A673 (cell line): ENCODE measurements around the gene LRRC4B. TPM values are rescaled to one million over a fixed set of nuclear protein-coding genes. Genes with fewer than 3 reads are reported as not detected.
A peak's percentile ranks its signal among the peaks of the same experiment; 100 is the strongest.

Experiments
- BruUV-seq: library from RNA; stranded (reverse); fragments of 400-500 nt; replicated peaks from 2 replicates; lab custom pipeline; 2021; lab: Mats Ljungman, UMichigan
- CTCF ChIA-PET: fragments of 300-600 bp; sonication (Branson Sonifier 250); formaldehyde crosslinking; loops from one replicate; lab custom pipeline; 2022; ENCODE audit warnings: antibody characterized with exemption; lab: Charles Lee
- POLR2A ChIA-PET: fragments of 300-600 bp; sonication (Branson Sonifier 250); formaldehyde crosslinking; loops from one replicate; lab custom pipeline; 2022; ENCODE audit warnings: antibody characterized with exemption; ENCODE audit not compliant: low non-redundant PET; lab: Charles Lee
- DNase-seq: peaks from one replicate; pipeline ENCODE4 v3.0.0-alpha.2; 2015; ENCODE audit warnings: low spot score
- H3K27ac ChIP-seq: fragments of 200-600 bp; sonication (generic); 2 replicates; pipeline ENCODE4 v1.5.1; 2016; ENCODE audit warnings: mixed run types, low read depth, mild to moderate bottlenecking, mixed read lengths, antibody characterized with exemption, low read length; ENCODE audit not compliant: poor library complexity, severe bottlenecking
- H3K27me3 ChIP-seq: fragments of 200-600 bp; sonication (generic); replicated peaks from 2 replicates; pipeline ENCODE4 v1.6.1; 2017; ENCODE audit warnings: mixed run types, low read depth, mild to moderate bottlenecking, mixed read lengths, antibody characterized with exemption, low read length; ENCODE audit not compliant: insufficient read depth, poor library complexity
- H3K36me3 ChIP-seq: fragments of 200-600 bp; sonication (generic); 2 replicates; pipeline ENCODE4 v1.6.1; 2016; ENCODE audit warnings: mixed run types, mild to moderate bottlenecking, mixed read lengths, antibody characterized with exemption, low read length; ENCODE audit not compliant: insufficient read depth, poor library complexity, severe bottlenecking
- H3K4me1 ChIP-seq: fragments of 200-600 bp; sonication (generic); 2 replicates; pipeline ENCODE4 v1.6.1; 2017; ENCODE audit warnings: mixed run types, mild to moderate bottlenecking, mixed read lengths, antibody characterized with exemption, low read length; ENCODE audit not compliant: insufficient read depth, poor library complexity, severe bottlenecking
- H3K4me3 ChIP-seq: fragments of 200-600 bp; sonication (generic); 2 replicates; pipeline ENCODE4 v1.5.1; 2016; ENCODE audit warnings: low read depth, mixed run types, mild to moderate bottlenecking, mixed read lengths, low read length; ENCODE audit not compliant: poor library complexity, severe bottlenecking
- H3K9me3 ChIP-seq: fragments of 200-600 bp; sonication (generic); 2 replicates; pipeline ENCODE4 v1.6.1; 2016; ENCODE audit warnings: mixed run types, low read depth, mild to moderate bottlenecking, mixed read lengths, antibody characterized with exemption, low read length; ENCODE audit not compliant: poor library complexity, severe bottlenecking
- CTCF ChIP-seq: fragments of 300-800, 200-600 bp; sonication (generic); conservative IDR thresholded peaks from 2 replicates; pipeline ENCODE4 v1.5.1; 2017; ENCODE audit warnings: low read depth, mild to moderate bottlenecking, antibody characterized with exemption, low read length, moderate library complexity, mixed read lengths
- EZH2 ChIP-seq: fragments of 200-600 bp; sonication (generic); IDR thresholded peaks from 2 replicates; pipeline ENCODE4 v1.6.1; 2017; ENCODE audit warnings: borderline replicate concordance, low read depth, mild to moderate bottlenecking, mixed read lengths, antibody characterized with exemption, low read length; ENCODE audit not compliant: poor library complexity, severe bottlenecking
- intact Hi-C: fragments of 100-400 bp; cut with micrococcal nuclease; formaldehyde crosslinking; loops from one replicate; pipeline ENCODE4 v1.10.0; 2022; ENCODE audit not compliant: unreplicated experiment
- total RNA-seq: library from RNA; stranded (reverse); gene quantifications from 2 replicates; pipeline ENCODE4 v1.2.3, GENCODE V29; 2021

Gene LRRC4B
- total RNA-seq, 1 experiment from 2014 or later, result 23.1 TPM

- intact Hi-C loops, result no loop called here
- no TSS peak for BruUV-seq
- peaks cover 11% of the 10 kb centered on the region for H3K4me1 ChIP-seq
- H3K27me3 ChIP-seq, result no peaks in the 10 kb centered on the region
- TF ChIP-seq EZH2 (no peak), CTCF (peak; percentile 100)
- peak; percentile 86 for DNase-seq
- ChIA-PET POLR2A (no interaction called here), CTCF (interaction anchor here (0.6 to 1.8 kb wide), 8 partner anchors 17 to 365 kb away, joined by 3 to 15 read pairs (median 4); no protein-coding TSS in a partner anchor)
- H3K9me3 ChIP-seq, result no peaks in the 10 kb centered on the region
- peak overlapping the region; percentile 47 for H3K4me3 ChIP-seq
- no peaks in the 10 kb centered on the region for H3K36me3 ChIP-seq
- H3K27ac ChIP-seq, result no peak overlapping the region
Measured at GRCh38 chr19:50556282-50557008, 11.8 kb downstream of the LRRC4B start.

- H3K27ac ChIP-seq, result no peak overlapping the region
- ChIA-PET CTCF (interaction anchor here (0.6 to 1.8 kb wide), 7 partner anchors 16 to 366 kb away, joined by 3 to 15 read pairs (median 3); no protein-coding TSS in a partner anchor), POLR2A (no interaction called here)
- peak overlapping the region; percentile 47 for H3K4me3 ChIP-seq
- H3K9me3 ChIP-seq, result no peaks in the 10 kb centered on the region
- no TSS peak for BruUV-seq
- TF ChIP-seq CTCF, result no peak
- no peak for TF ChIP-seq EZH2
- intact Hi-C loops, result no loop called here
- DNase-seq, result no peak
- H3K36me3 ChIP-seq, result no peaks in the 10 kb centered on the region
- peaks cover 11% of the 10 kb centered on the region for H3K4me1 ChIP-seq
- H3K27me3 ChIP-seq, result no peaks in the 10 kb centered on the region
Measured at GRCh38 chr19:50555450-50556281, 12.6 kb downstream of the LRRC4B start.

GRCh38 chr19:50555033-50555432 lies 13.2 kb downstream of the LRRC4B start:
- no peaks in the 10 kb centered on the region for H3K27me3 ChIP-seq
- intact Hi-C loops, result no loop called here
- no peak overlapping the region for H3K4me3 ChIP-seq
- TF ChIP-seq CTCF (no peak), EZH2 (no peak)
- CTCF ChIA-PET, result interaction anchor here (1.8 kb wide), 1 partner anchor 17 kb away, joined by 15 read pairs; no protein-coding TSS in a partner anchor
- POLR2A ChIA-PET, result no interaction called here
- BruUV-seq, result no TSS peak
- no peaks in the 10 kb centered on the region for H3K36me3 ChIP-seq
- no peak overlapping the region for H3K27ac ChIP-seq
- H3K4me1 ChIP-seq, result peaks cover 11% of the 10 kb centered on the region
- DNase-seq, result no peak
- no peaks in the 10 kb centered on the region for H3K9me3 ChIP-seq
